H9 (cell line): ENCODE measurements around the gene MICALL2. TPM values are rescaled to one million over a fixed set of nuclear protein-coding genes. Genes with fewer than 3 reads are reported as not detected.

Source experiments
- DNase-seq: peaks from one replicate; pipeline ENCODE4 v3.0.0-alpha.2; 2017
- H2AFZ ChIP-seq: one replicate; pipeline ENCODE4 v1.6.1; 2013; ENCODE audit warnings: mild to moderate bottlenecking, low read length, control low read depth, moderate library complexity
- H2AK5ac ChIP-seq: 2 replicates; pipeline ENCODE4 v1.6.1; 2013; ENCODE audit warnings: low read length, control low read depth, mixed read lengths; ENCODE audit not compliant: insufficient read length
- H2BK120ac ChIP-seq: one replicate; pipeline ENCODE4 v1.6.1; 2013; ENCODE audit warnings: low read depth, mild to moderate bottlenecking, low read length, control low read depth, inconsistent platforms; ENCODE audit not compliant: poor library complexity, severe bottlenecking
- H2BK12ac ChIP-seq: 2 replicates; pipeline ENCODE4 v1.6.1; 2013; ENCODE audit warnings: low read length, control low read depth, mixed read lengths, low read depth; ENCODE audit not compliant: insufficient read length
- H2BK15ac ChIP-seq: 2 replicates; pipeline ENCODE4 v1.6.1; 2013; ENCODE audit warnings: low read depth, low read length, control low read depth
- H2BK20ac ChIP-seq: one replicate; pipeline ENCODE4 v1.6.1; 2013; ENCODE audit warnings: low read depth, mild to moderate bottlenecking, low read length, control low read depth, inconsistent platforms; ENCODE audit not compliant: poor library complexity, severe bottlenecking
- H2BK5ac ChIP-seq: 2 replicates; pipeline ENCODE4 v1.6.1; 2013; ENCODE audit warnings: low read length, control low read depth, mixed read lengths; ENCODE audit not compliant: insufficient read length
- H3K14ac ChIP-seq: 2 replicates; pipeline ENCODE4 v1.6.1; 2013; ENCODE audit warnings: low read length, control low read depth; ENCODE audit not compliant: insufficient read depth
- H3K18ac ChIP-seq: 2 replicates; pipeline ENCODE4 v1.6.1; 2013; ENCODE audit warnings: low read depth, mild to moderate bottlenecking, mixed read lengths, low read length, control low read depth; ENCODE audit not compliant: insufficient read length
- H3K23ac ChIP-seq: 2 replicates; pipeline ENCODE4 v1.6.1; 2013; ENCODE audit warnings: low read length, control low read depth, mixed read lengths, low read depth; ENCODE audit not compliant: insufficient read length
- H3K23me2 ChIP-seq: 2 replicates; pipeline ENCODE4 v1.6.1; 2013; ENCODE audit warnings: low read depth, mild to moderate bottlenecking, mixed read lengths, low read length, control low read depth; ENCODE audit not compliant: insufficient read length, poor library complexity, severe bottlenecking
- H3K27ac ChIP-seq: 2 replicates; pipeline ENCODE4 v1.5.1; 2013; ENCODE audit warnings: low read length, control low read depth, mixed read lengths, low read depth; ENCODE audit not compliant: insufficient read length
- H3K27me3 ChIP-seq: 2 replicates; pipeline ENCODE4 v1.6.1; 2013; ENCODE audit warnings: low read length, control low read depth, inconsistent platforms; ENCODE audit not compliant: insufficient read depth
- H3K4ac ChIP-seq: 2 replicates; pipeline ENCODE4 v1.6.1; 2013; ENCODE audit warnings: low read depth, mild to moderate bottlenecking, control low read depth, inconsistent platforms, low read length, moderate library complexity
- H3K4me1 ChIP-seq: 2 replicates; pipeline ENCODE4 v1.6.1; 2013; ENCODE audit warnings: low read length, control low read depth, inconsistent platforms; ENCODE audit not compliant: insufficient read depth
- H3K4me2 ChIP-seq: 2 replicates; pipeline ENCODE4 v1.6.1; 2013; ENCODE audit warnings: low read length, control low read depth, mixed read lengths; ENCODE audit not compliant: insufficient read length, insufficient read depth
- H3K56ac ChIP-seq: 2 replicates; pipeline ENCODE4 v1.6.1; 2013; ENCODE audit warnings: low read depth, mild to moderate bottlenecking, mixed read lengths, low read length, control low read depth; ENCODE audit not compliant: insufficient read length
- H3K79me1 ChIP-seq: 2 replicates; pipeline ENCODE4 v1.6.1; 2013; ENCODE audit warnings: low read depth, mild to moderate bottlenecking, moderate library complexity, low read length, control low read depth, inconsistent platforms; ENCODE audit not compliant: insufficient read depth, poor library complexity, severe bottlenecking
- H3K79me2 ChIP-seq: 2 replicates; pipeline ENCODE4 v1.6.1; 2013; ENCODE audit warnings: low read length, control low read depth, inconsistent platforms; ENCODE audit not compliant: insufficient read depth
- H3K9ac ChIP-seq: 2 replicates; pipeline ENCODE4 v1.6.1; 2013; ENCODE audit warnings: low read length, control low read depth, mixed read lengths; ENCODE audit not compliant: insufficient read length; ENCODE audit errors: extremely low read depth
- H3K9me3 ChIP-seq: one replicate; pipeline ENCODE4 v1.6.1; 2013; ENCODE audit warnings: low read depth, low read length, inconsistent platforms; ENCODE audit not compliant: control insufficient read depth
- H3T11ph ChIP-seq: one replicate; pipeline ENCODE4 v1.6.1; 2013; ENCODE audit warnings: mild to moderate bottlenecking, low read length, control low read depth, inconsistent platforms
- H4K20me1 ChIP-seq: one replicate; pipeline ENCODE4 v1.6.1; 2013; ENCODE audit not compliant: control insufficient read depth, insufficient read length, insufficient read depth
- H4K5ac ChIP-seq: 2 replicates; pipeline ENCODE4 v1.6.1; 2013; ENCODE audit warnings: low read depth, mild to moderate bottlenecking, mixed read lengths, low read length, control low read depth; ENCODE audit not compliant: insufficient read length
- H4K8ac ChIP-seq: replicated peaks from 2 replicates; pipeline ENCODE4 v1.6.1; 2013; ENCODE audit warnings: low read length, control low read depth, mixed read lengths, low read depth; ENCODE audit not compliant: insufficient read length
- H4K91ac ChIP-seq: 2 replicates; pipeline ENCODE4 v1.6.1; 2013; ENCODE audit warnings: low read depth, mild to moderate bottlenecking, moderate library complexity, mixed read lengths, low read length, control low read depth; ENCODE audit not compliant: insufficient read length
- H3K27ac Mint-ChIP-seq, 3 experiments: 2 replicates in 2 of 3; 3 replicates in 1 of 3; pipeline ENCODE4 v1.8.0; 2020 to 2021; ENCODE audit warnings: mixed read lengths in 3 of 3, mild to moderate bottlenecking in 1 of 3, moderate library complexity in 1 of 3
- H3K27me3 Mint-ChIP-seq: 2 replicates; pipeline ENCODE4 v1.8.0; 2021; ENCODE audit warnings: low read depth, mild to moderate bottlenecking, moderate library complexity, mixed read lengths
- H3K36me3 Mint-ChIP-seq, 3 experiments: 2 replicates in 2 of 3; 3 replicates in 1 of 3; pipeline ENCODE4 v1.8.0; 2020 to 2021; ENCODE audit warnings: low read depth in 3 of 3, mixed read lengths in 3 of 3; ENCODE audit not compliant: insufficient read depth in 1 of 3
- H3K4me1 Mint-ChIP-seq, 2 experiments: 2 replicates each; pipeline ENCODE4 v1.8.0; 2020; ENCODE audit warnings: mixed read lengths in 2 of 2
- H3K4me3 Mint-ChIP-seq, 2 experiments: 2 replicates in 1 of 2; 3 replicates in 1 of 2; pipeline ENCODE4 v1.8.0; 2020 to 2021; ENCODE audit warnings: mild to moderate bottlenecking in 2 of 2, mixed read lengths in 2 of 2, moderate library complexity in 1 of 2
- H3K9me3 Mint-ChIP-seq, 2 experiments: 2 replicates in 1 of 2; 3 replicates in 1 of 2; pipeline ENCODE4 v1.8.0; 2020; ENCODE audit warnings: mild to moderate bottlenecking in 2 of 2, mixed read lengths in 2 of 2, moderate library complexity in 1 of 2
- CTCF ChIP-seq: fragments of 200-600 bp; sonication (generic); conservative IDR thresholded peaks from 3 replicates; pipeline ENCODE4 v1.8.0; 2021; ENCODE audit warnings: antibody characterized with exemption, mild to moderate bottlenecking
- WGBS: extraction: QIAGEN DNeasy Blood & Tissue Kit; methylation state at CpG from one replicate; pipeline ENCODE4 v1.1.7; 2013; ENCODE audit warnings: missing lambda C conversion rate, low lambda C conversion rate, mixed read lengths; ENCODE audit not compliant: insufficient read length; ENCODE audit errors: extremely low coverage; 5-methylcytosine and 5-hydroxymethylcytosine counted together
- total RNA-seq: library from RNA; stranded (reverse); gene quantifications from 2 replicates; pipeline ENCODE4 v1.2.1, GENCODE V29; 2021

The MICALL2 gene
- total RNA-seq, 1 experiment from 2014 or later = 7.1 TPM

GRCh38 chr7:1489336-1489735 lies 30.1 kb upstream of the MICALL2 start:
- no peak overlapping the region for H2BK120ac ChIP-seq
- no peak overlapping the region for H3K27ac ChIP-seq
- no peak overlapping the region for H4K8ac ChIP-seq
- Mint-ChIP-seq H3K4me3 (no peak overlapping the region; a peak in 1 of 5 replicates), H3K9me3 (no peaks in the 10 kb centered on the region), H3K27ac (no peak overlapping the region), H3K36me3 (peaks cover 21 to 72% (median 71%) of the 10 kb centered on the region in 3 experiments; a peak in 6 of 7 replicates), H3K27me3 (no peaks in the 10 kb centered on the region), H3K4me1 (no peaks in the 10 kb centered on the region)
- no peak overlapping the region for H4K5ac ChIP-seq
- no CpG with 5 or more reads among the region's 18 CpGs for WGBS
- H3K23me2 ChIP-seq = no peaks in the 10 kb centered on the region
- H2BK12ac ChIP-seq = no peak overlapping the region
- no peak overlapping the region for H2BK20ac ChIP-seq
- no peak overlapping the region for H3K23ac ChIP-seq
- no peak overlapping the region for H3K9ac ChIP-seq
- H3K4me1 ChIP-seq = no peaks in the 10 kb centered on the region
- H3K18ac ChIP-seq = no peak overlapping the region
- H2AFZ ChIP-seq = no peak overlapping the region
- no peak overlapping the region for H3K14ac ChIP-seq
- H3K9me3 ChIP-seq = no peaks in the 10 kb centered on the region
- no peak overlapping the region for H2BK15ac ChIP-seq
- no peak overlapping the region for H3K56ac ChIP-seq
- H3K4me2 ChIP-seq = no peak overlapping the region
- H2BK5ac ChIP-seq = no peak overlapping the region
- H4K91ac ChIP-seq = no peak overlapping the region
- peaks cover 3% of the 10 kb centered on the region for H4K20me1 ChIP-seq
- H2AK5ac ChIP-seq = no peak overlapping the region
- no peak for TF ChIP-seq CTCF
- no peak for DNase-seq
- H3K79me2 ChIP-seq = no peaks in the 10 kb centered on the region
- no peaks in the 10 kb centered on the region for H3K27me3 ChIP-seq
- H3K79me1 ChIP-seq = no peaks in the 10 kb centered on the region
- no peak overlapping the region for H3K4ac ChIP-seq
- no peak overlapping the region for H3T11ph ChIP-seq
